Esophagus (tissue), 2 donors: ENCODE results near the gene PCDH11Y. TPM values are rescaled to one million over a fixed set of nuclear protein-coding genes. Genes with fewer than 3 reads are reported as not detected.
"Not testable (repeated sequence)": the region's sequence is repeated elsewhere in the genome, so short reads cannot be mapped to it uniquely, and the experiment has no call there.

ENCODE experiments used
- H3K27ac ChIP-seq, 2 donors: one replicate each; pipeline ENCODE4 v1.5.1; 2013; ENCODE audit warnings: low read depth in 2 of 2, mild to moderate bottlenecking in 2 of 2, inconsistent platforms in 1 of 2, low read length in 1 of 2, moderate library complexity in 1 of 2
- H3K27me3 ChIP-seq, 2 donors: one replicate each; pipeline ENCODE4 v1.6.1; 2013; ENCODE audit warnings: low read length in 2 of 2, control low read depth in 1 of 2, mild to moderate bottlenecking in 1 of 2; ENCODE audit not compliant: insufficient read depth in 2 of 2, control insufficient read depth in 1 of 2
- H3K36me3 ChIP-seq, 2 donors: one replicate each; pipeline ENCODE4 v1.6.1; 2013; ENCODE audit warnings: low read length in 1 of 2; ENCODE audit not compliant: control insufficient read depth in 2 of 2, insufficient read depth in 2 of 2
- H3K4me1 ChIP-seq, 2 donors: one replicate each; pipeline ENCODE4 v1.6.1; 2013; ENCODE audit warnings: low read length in 1 of 2; ENCODE audit not compliant: control insufficient read depth in 2 of 2, insufficient read depth in 2 of 2
- H3K4me3 ChIP-seq, 2 donors: one replicate each; pipeline ENCODE4 v1.5.1; 2013; ENCODE audit warnings: low read length in 2 of 2, mild to moderate bottlenecking in 2 of 2, low read depth in 1 of 2, moderate library complexity in 1 of 2
- H3K9me3 ChIP-seq, 2 donors: one replicate each; pipeline ENCODE4 v1.6.1; 2013; ENCODE audit warnings: mild to moderate bottlenecking in 2 of 2, low read depth in 1 of 2, low read length in 1 of 2, moderate library complexity in 1 of 2; ENCODE audit not compliant: control insufficient read depth in 2 of 2, insufficient read depth in 1 of 2
- WGBS, 2 donors: extraction: QIAGEN DNeasy Blood & Tissue Kit; methylation state at CpG; one replicate each; pipeline ENCODE4 v1.1.7; 2013; 5-methylcytosine and 5-hydroxymethylcytosine counted together
- polyA plus RNA-seq, 2 donors: library from polyadenylated mRNA; stranded (reverse); fragments of 200-250 nt; gene quantifications; one replicate each; pipeline ENCODE4 v1.2.3, GENCODE V29; 2013
- donor health status: healthy with polysubstance abuse.
- donor health status: Bipolar disorder and iron deficiency.

Gene PCDH11Y
- polyA plus RNA-seq: under 1 TPM in 1 of 2 donors, not detected in 1; 0.02 TPM

GRCh38 chrY:5000057-5000456 lies at the start of gene PCDH11Y:
TSS of gene PCDH11Y (plus strand) at chrY:5000296. CDS start at chrY:5057100, 56,804 bp downstream.
- not testable (repeated sequence) for H3K4me1 ChIP-seq, H3K9me3 ChIP-seq, H3K4me3 ChIP-seq, H3K27me3 ChIP-seq, H3K36me3 ChIP-seq, H3K27ac ChIP-seq
- 0% methylated on average over 10 of the region's 21 CpGs; no CpG with 5 or more reads in 1 of the 2 donors for WGBS, 2 donors

GRCh38 chrY:4967894-4968293 lies 32.2 kb upstream of the PCDH11Y start:
- H3K4me3 ChIP-seq, H3K4me1 ChIP-seq, H3K27ac ChIP-seq, H3K36me3 ChIP-seq, H3K27me3 ChIP-seq, H3K9me3 ChIP-seq: not testable (repeated sequence)
- 75% methylated on average over 2 of the region's 4 CpGs; no CpG with 5 or more reads in 1 of the 2 donors for WGBS, 2 donors

GRCh38 chrY:4991743-4992400 lies 8.2 kb upstream of the PCDH11Y start:
- not testable (repeated sequence) for H3K27me3 ChIP-seq, H3K4me3 ChIP-seq, H3K4me1 ChIP-seq, H3K36me3 ChIP-seq, H3K9me3 ChIP-seq, H3K27ac ChIP-seq
- 8 to 20% methylated on average over 1 to 3 of the region's 8 CpGs for WGBS, 2 donors

GRCh38 chrY:4994892-4995291 lies 5.2 kb upstream of the PCDH11Y start:
- WGBS, 2 donors: 17 to 37% methylated on average over 2 to 5 of the region's 5 CpGs
- H3K27ac ChIP-seq, H3K27me3 ChIP-seq, H3K4me1 ChIP-seq, H3K9me3 ChIP-seq, H3K36me3 ChIP-seq, H3K4me3 ChIP-seq: not testable (repeated sequence)

- not testable (repeated sequence) for H3K4me3 ChIP-seq, H3K9me3 ChIP-seq, H3K27ac ChIP-seq, H3K36me3 ChIP-seq, H3K4me1 ChIP-seq, H3K27me3 ChIP-seq
- 3% methylated on average over 40 of the region's 55 CpGs; no CpG with 5 or more reads in 1 of the 2 donors for WGBS, 2 donors
Measured at GRCh38 chrY:5002476-5003184, 2.5 kb downstream of the PCDH11Y start.

GRCh38 chrY:5038972-5039523 lies 39.0 kb downstream of the PCDH11Y start:
- H3K36me3 ChIP-seq, H3K9me3 ChIP-seq, H3K4me3 ChIP-seq, H3K27ac ChIP-seq, H3K4me1 ChIP-seq, H3K27me3 ChIP-seq: not testable (repeated sequence)

GRCh38 chrY:5083017-5083416 lies 82.9 kb downstream of the PCDH11Y start:
- H3K4me3 ChIP-seq, H3K9me3 ChIP-seq, H3K27ac ChIP-seq, H3K36me3 ChIP-seq, H3K4me1 ChIP-seq, H3K27me3 ChIP-seq: not testable (repeated sequence)
- WGBS, 2 donors: 61% methylated on average over 3 of the region's 3 CpGs; no CpG with 5 or more reads in 1 of the 2 donors

- not testable (repeated sequence) for H3K4me3 ChIP-seq, H3K36me3 ChIP-seq
- 80 to 86% methylated on average over 1 to 2 of the region's 2 CpGs for WGBS, 2 donors
Measured at GRCh38 chrY:5182998-5183397, 182.9 kb downstream of the PCDH11Y start.

GRCh38 chrY:5215116-5215515 lies 215.0 kb downstream of the PCDH11Y start:
- H3K4me3 ChIP-seq, H3K36me3 ChIP-seq, H3K9me3 ChIP-seq, H3K27ac ChIP-seq, H3K27me3 ChIP-seq, H3K4me1 ChIP-seq: not testable (repeated sequence)
- 33 to 54% methylated on average over 1 of the region's 2 CpGs for WGBS, 2 donors

More at GRCh38 chrY:5182998-5183397, 182.9 kb downstream of the PCDH11Y start:
- H3K4me1 ChIP-seq, H3K27ac ChIP-seq, H3K9me3 ChIP-seq, H3K27me3 ChIP-seq: not testable (repeated sequence)

GRCh38 chrY:5324931-5325330 lies 324.8 kb downstream of the PCDH11Y start:
- 83 to 100% methylated on average over 2 to 7 of the region's 7 CpGs for WGBS, 2 donors

More at GRCh38 chrY:5324931-5325330, 324.8 kb downstream of the PCDH11Y start:
- not testable (repeated sequence) for H3K27me3 ChIP-seq, H3K4me1 ChIP-seq, H3K9me3 ChIP-seq, H3K36me3 ChIP-seq, H3K4me3 ChIP-seq, H3K27ac ChIP-seq
